ENCODE measurements around the gene HLA-B. TPM values are rescaled to one million over a fixed set of nuclear protein-coding genes. Genes with fewer than 3 reads are reported as not detected.

HLA-B gene
- total RNA-seq, 4 donors from 2014 or later, result 570 to 933 (median 787) TPM

DNA sequence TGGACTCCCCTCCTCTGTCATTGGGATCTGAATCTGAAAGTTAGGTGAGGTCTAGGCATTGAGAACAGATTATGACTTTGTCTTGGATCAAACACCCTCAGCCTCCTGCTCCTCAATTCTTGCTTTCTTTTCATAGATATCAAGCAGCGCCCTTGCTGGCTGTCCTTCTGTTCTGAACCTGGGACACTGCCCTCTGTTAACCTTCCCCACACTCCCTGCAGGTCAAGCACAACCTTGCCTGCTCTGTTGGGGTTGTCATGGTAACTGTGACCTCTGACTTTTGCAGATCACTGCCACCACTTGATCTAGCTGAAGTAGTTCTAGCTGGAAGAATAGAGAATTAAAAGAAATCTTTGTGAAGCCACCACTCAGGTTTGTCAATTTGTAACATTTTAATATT is 30.0 kb upstream of the HLA-B start:
- no peaks in the 10 kb centered on the region for H3K27me3 ChIP-seq
- 61 to 73% methylated on average over 1 of the region's 1 CpG for WGBS, 2 donors

DNA sequence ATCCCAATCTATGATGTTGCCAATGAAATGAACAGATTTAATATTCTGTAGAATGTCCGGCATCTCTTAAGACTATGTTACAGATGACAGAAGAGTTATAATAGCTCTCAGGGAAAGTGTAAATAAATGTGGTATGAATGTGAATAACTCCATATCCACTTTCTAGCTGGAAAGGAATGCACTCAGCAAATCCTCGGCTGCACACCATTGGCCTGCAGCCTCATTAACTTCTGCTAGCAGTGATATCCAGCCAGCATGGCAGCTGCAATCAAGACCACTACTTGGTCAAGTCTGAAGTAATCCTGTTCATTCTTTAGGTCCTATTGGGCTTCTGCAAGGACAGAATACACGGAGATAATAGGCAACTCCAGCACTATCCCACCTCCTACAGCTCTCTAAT is 29.1 kb upstream of the HLA-B start:
- no peak for TF ChIP-seq POLR2A (IDR thresholded peaks at IDR 0.05)
- TF ChIP-seq, protein P1, sequence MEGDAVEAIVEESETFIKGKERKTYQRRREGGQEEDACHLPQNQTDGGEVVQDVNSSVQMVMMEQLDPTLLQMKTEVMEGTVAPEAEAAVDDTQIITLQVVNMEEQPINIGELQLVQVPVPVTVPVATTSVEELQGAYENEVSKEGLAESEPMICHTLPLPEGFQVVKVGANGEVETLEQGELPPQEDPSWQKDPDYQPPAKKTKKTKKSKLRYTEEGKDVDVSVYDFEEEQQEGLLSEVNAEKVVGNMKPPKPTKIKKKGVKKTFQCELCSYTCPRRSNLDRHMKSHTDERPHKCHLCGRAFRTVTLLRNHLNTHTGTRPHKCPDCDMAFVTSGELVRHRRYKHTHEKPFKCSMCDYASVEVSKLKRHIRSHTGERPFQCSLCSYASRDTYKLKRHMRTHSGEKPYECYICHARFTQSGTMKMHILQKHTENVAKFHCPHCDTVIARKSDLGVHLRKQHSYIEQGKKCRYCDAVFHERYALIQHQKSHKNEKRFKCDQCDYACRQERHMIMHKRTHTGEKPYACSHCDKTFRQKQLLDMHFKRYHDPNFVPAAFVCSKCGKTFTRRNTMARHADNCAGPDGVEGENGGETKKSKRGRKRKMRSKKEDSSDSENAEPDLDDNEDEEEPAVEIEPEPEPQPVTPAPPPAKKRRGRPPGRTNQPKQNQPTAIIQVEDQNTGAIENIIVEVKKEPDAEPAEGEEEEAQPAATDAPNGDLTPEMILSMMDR (IDR thresholded peaks at IDR 0.05), result no peak
- no peak for TF ChIP-seq EP300 (IDR thresholded peaks at IDR 0.05)
- Histone ChIP-seq H3K36me3 (no peaks in the 10 kb centered on the region), H3K4me1 (no peaks in the 10 kb centered on the region), H3K9me3 (no peaks in the 10 kb centered on the region), H3K27ac (no peak overlapping the region), H3K27me3 (no peaks in the 10 kb centered on the region), H3K4me3 (no peak overlapping the region)
- WGBS, 2 donors, result 68 to 69% methylated on average over 3 of the region's 3 CpGs
- DNase-seq (ENCODE audit: low spot score in 2 of 2), result no peak

More for the DNA sequence above, 30.0 kb upstream of the HLA-B start:
- TF ChIP-seq, protein P1 (IDR thresholded peaks at IDR 0.05), result no peak
- DNase-seq (ENCODE audit: low spot score in 2 of 2), result no peak
- Histone ChIP-seq H3K27ac (no peak overlapping the region), H3K4me3 (no peak overlapping the region), H3K9me3 (no peaks in the 10 kb centered on the region), H3K36me3 (no peaks in the 10 kb centered on the region), H3K4me1 (no peaks in the 10 kb centered on the region)

DNA sequence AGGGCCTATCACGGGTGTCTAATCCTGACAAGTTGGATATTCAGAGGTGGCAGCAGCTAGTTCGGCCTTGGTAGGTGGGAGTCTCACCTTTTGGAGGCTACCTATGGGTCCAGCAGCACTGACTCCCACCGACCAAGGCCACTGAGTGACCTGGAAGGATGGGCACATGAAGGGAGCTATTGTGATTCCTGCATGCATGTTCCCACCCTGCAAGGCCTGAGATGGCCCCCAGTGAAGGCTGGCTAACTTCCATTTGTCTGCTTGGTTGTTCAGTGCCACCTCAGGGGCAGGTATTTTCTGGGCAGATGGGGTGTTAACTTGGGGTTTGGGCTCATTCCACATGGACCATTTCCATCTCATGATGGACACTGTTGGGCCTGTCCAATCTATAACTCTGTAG is 28.1 kb upstream of the HLA-B start:
- Histone ChIP-seq H3K4me3 (no peak overlapping the region), H3K4me1 (no peaks in the 10 kb centered on the region), H3K27ac (no peak overlapping the region), H3K9me3 (no peaks in the 10 kb centered on the region), H3K36me3 (no peaks in the 10 kb centered on the region), H3K27me3 (no peaks in the 10 kb centered on the region)
- DNase-seq (ENCODE audit: low spot score in 2 of 2), result no peak
- TF ChIP-seq EP300 (IDR thresholded peaks at IDR 0.05) (no peak), POLR2A (IDR thresholded peaks at IDR 0.05) (no peak)
- TF ChIP-seq, protein P1 (IDR thresholded peaks at IDR 0.05), result no peak
- 78 to 79% methylated on average over 3 of the region's 3 CpGs for WGBS, 2 donors

DNA sequence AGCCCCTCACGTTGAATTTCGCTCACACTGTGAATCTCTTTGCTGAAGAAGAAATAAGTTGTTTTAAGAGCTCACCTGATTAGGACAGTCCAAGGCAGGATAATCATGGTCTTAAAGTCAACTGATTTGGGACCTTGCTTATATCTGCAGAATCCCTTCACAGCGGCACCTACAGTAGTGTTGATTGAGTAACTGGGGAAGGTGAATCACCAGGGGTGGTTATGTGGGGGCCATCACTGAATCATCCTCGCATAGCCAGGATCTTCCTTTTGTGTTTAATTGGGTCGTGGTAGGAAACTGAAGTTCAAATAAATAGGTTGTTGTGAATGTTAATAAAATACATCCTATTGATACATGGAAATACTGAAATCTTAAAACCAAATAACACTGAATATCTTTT is 26.2 kb upstream of the HLA-B start:
- no peaks in the 10 kb centered on the region for H3K9me3 ChIP-seq
- TF ChIP-seq, protein P1 (IDR thresholded peaks at IDR 0.05), result no peak
- 60 to 65% methylated on average over 5 of the region's 5 CpGs for WGBS, 2 donors
- H3K27me3 ChIP-seq, result peaks cover 0 to 15% of the 10 kb centered on the region in 2 donors
- H3K27ac ChIP-seq, result no peak overlapping the region
- no peak for DNase-seq (ENCODE audit: low spot score in 2 of 2)
- no peaks in the 10 kb centered on the region for H3K36me3 ChIP-seq
- no peak overlapping the region for H3K4me3 ChIP-seq
- H3K4me1 ChIP-seq, result no peaks in the 10 kb centered on the region

DNA sequence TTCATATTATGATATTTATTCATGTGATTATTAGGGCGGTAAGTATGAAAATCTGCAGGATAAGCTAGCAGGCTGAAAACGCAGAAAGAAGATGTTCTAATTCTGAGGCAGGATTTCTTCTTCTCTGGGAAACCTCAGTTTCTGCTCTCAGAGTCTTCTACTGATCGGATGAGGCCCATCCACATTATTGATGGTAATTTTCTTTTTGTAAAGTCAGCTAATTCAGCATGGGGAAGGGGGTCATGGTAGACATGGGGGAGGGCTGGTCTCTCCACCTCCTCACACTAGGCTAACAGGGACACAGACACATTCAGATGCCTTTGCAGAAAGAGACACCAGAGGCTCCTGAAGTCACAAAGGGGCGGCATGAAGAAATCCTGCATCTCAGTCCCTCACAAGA is 24.7 kb upstream of the HLA-B start:
- no peak for DNase-seq (ENCODE audit: low spot score in 2 of 2)
- Histone ChIP-seq H3K4me1 (no peaks in the 10 kb centered on the region), H3K9me3 (no peaks in the 10 kb centered on the region), H3K27ac (no peak overlapping the region), H3K4me3 (no peak overlapping the region), H3K36me3 (no peaks in the 10 kb centered on the region), H3K27me3 (peaks cover 0 to 26% of the 10 kb centered on the region in 2 donors)
- no peak for TF ChIP-seq EP300 (IDR thresholded peaks at IDR 0.05)
- TF ChIP-seq, protein P1 (IDR thresholded peaks at IDR 0.05), result no peak
- TF ChIP-seq POLR2A (IDR thresholded peaks at IDR 0.05), result no peak
- WGBS, 2 donors, result 57 to 58% methylated on average over 4 of the region's 4 CpGs
